B cell (primary cell): Measurements from ENCODE around the gene ACAN. TPM values are rescaled to one million over a fixed set of nuclear protein-coding genes. Genes with fewer than 3 reads are reported as not detected.

ENCODE experiments used
- ATAC-seq: fragments of 200-7000 bp; cut with Tn5 transposase; one replicate; pipeline ENCODE4 v1.10.0; 2021; ENCODE audit warnings: low read depth, mild to moderate bottlenecking, moderate number of reproducible peaks, moderate library complexity
- CTCF ChIA-PET: fragments of 350-600 bp; sonication (Branson Sonifier 250); formaldehyde crosslinking; loops from one replicate; lab custom pipeline; 2021; ENCODE audit warnings: antibody characterized with exemption, inconsistent platforms; lab: Charles Lee
- POLR2A ChIA-PET: fragments of 350-600 bp; sonication (Branson Sonifier 250); formaldehyde crosslinking; loops from one replicate; lab custom pipeline; 2021; ENCODE audit warnings: antibody characterized with exemption; lab: Charles Lee
- DNase-seq: peaks from one replicate; pipeline ENCODE4 v3.0.0; 2013
- H2AFZ ChIP-seq: 2 replicates; pipeline ENCODE4 v1.6.1; 2012; ENCODE audit warnings: mild to moderate bottlenecking, low read depth, low read length; ENCODE audit not compliant: insufficient read depth, poor library complexity, severe bottlenecking
- H3K27ac ChIP-seq, 2 donors: 1 replicate in 1 of 2; 2 replicates in 1 of 2; pipeline ENCODE4 v1.5.1; 2012 to 2013; ENCODE audit warnings: low read length in 2 of 2, mild to moderate bottlenecking in 2 of 2, moderate library complexity in 1 of 2
- H3K27me3 ChIP-seq, 4 experiments: fragments of 200-600 bp in 1 of 4; sonication (generic) in 1 of 4; replicated peaks in 1 of 4; 1 replicate in 2 of 4; 2 replicates in 2 of 4; pipeline versions ENCODE4 v1.6.1 to v1.7.0; 2013 to 2016; ENCODE audit warnings: low read length in 3 of 4, mild to moderate bottlenecking in 2 of 4, mixed read lengths in 1 of 4, moderate library complexity in 1 of 4; ENCODE audit not compliant: insufficient read depth in 4 of 4, control insufficient read depth in 3 of 4; ENCODE audit errors: control extremely low read depth in 1 of 4
- H3K36me3 ChIP-seq, 2 experiments: replicated peaks in 1 of 2; 1 replicate in 1 of 2; 2 replicates in 1 of 2; pipeline versions ENCODE4 v1.6.1 to v1.7.1; 2013; ENCODE audit warnings: low read length in 1 of 2; ENCODE audit not compliant: insufficient read depth in 2 of 2, control insufficient read depth in 1 of 2; ENCODE audit errors: control extremely low read depth in 1 of 2, extremely low read depth in 1 of 2
- H3K4me1 ChIP-seq, 2 donors: fragments of 200-600 bp in 1 of 2; sonication (generic) in 1 of 2; 1 replicate in 1 of 2; 2 replicates in 1 of 2; pipeline versions ENCODE4 v1.5.1 to v1.6.1; 2013 to 2017; ENCODE audit warnings: low read length in 2 of 2; ENCODE audit not compliant: control insufficient read depth in 2 of 2, insufficient read depth in 2 of 2
- H3K4me2 ChIP-seq: replicated peaks from 2 replicates; pipeline ENCODE3; 2012; ENCODE audit warnings: mild to moderate bottlenecking, low read depth, low read length; ENCODE audit not compliant: poor library complexity, severe bottlenecking
- H3K4me3 ChIP-seq, 5 experiments: fragments of 200-600 bp in 1 of 5; sonication (generic) in 1 of 5; 1 replicate in 3 of 5; 2 replicates in 2 of 5; pipeline versions ENCODE4 v1.5.1 to v1.7.0; 2011 to 2016; ENCODE audit warnings: low read length in 4 of 5, mild to moderate bottlenecking in 4 of 5, low read depth in 2 of 5, control low read depth in 1 of 5, moderate library complexity in 1 of 5; ENCODE audit not compliant: insufficient read depth in 1 of 5; ENCODE audit errors: control extremely low read depth in 1 of 5, extremely low read depth in 1 of 5
- H3K79me2 ChIP-seq: fragments of 200-600 bp; sonication (generic); one replicate; pipeline ENCODE4 v1.6.0; 2016; ENCODE audit warnings: low read length; ENCODE audit not compliant: control insufficient read depth, insufficient read depth
- H3K9ac ChIP-seq: fragments of 200-600 bp; sonication (generic); 2 replicates; pipeline ENCODE4 v1.6.1; 2017; ENCODE audit warnings: mild to moderate bottlenecking, low read length, moderate library complexity
- H3K9me3 ChIP-seq, 3 donors: one replicate each; pipeline versions ENCODE4 v1.6.1 to v1.7.1; 2013; ENCODE audit warnings: low read length in 2 of 3; ENCODE audit not compliant: control insufficient read depth in 2 of 3, insufficient read depth in 1 of 3; ENCODE audit errors: control extremely low read depth in 1 of 3
- H4K20me1 ChIP-seq: 2 replicates; pipeline ENCODE4 v1.6.0; 2012; ENCODE audit warnings: mild to moderate bottlenecking, low read length; ENCODE audit not compliant: insufficient read depth, control insufficient read depth, poor library complexity, severe bottlenecking
- H3K27ac Mint-ChIP-seq: one replicate; pipeline ENCODE4 v1.8.0; 2021; ENCODE audit warnings: mixed read lengths
- H3K27me3 Mint-ChIP-seq: one replicate; pipeline ENCODE4 v1.8.0; 2021; ENCODE audit warnings: mixed read lengths
- H3K4me1 Mint-ChIP-seq: one replicate; pipeline ENCODE4 v1.8.0; 2021; ENCODE audit warnings: mixed read lengths
- H3K4me3 Mint-ChIP-seq: one replicate; pipeline ENCODE4 v1.8.0; 2021; ENCODE audit warnings: mixed read lengths
- H3K9me3 Mint-ChIP-seq: one replicate; pipeline ENCODE4 v1.8.0; 2022; ENCODE audit warnings: mixed read lengths; ENCODE audit not compliant: insufficient read depth
- EZH2 ChIP-seq: IDR thresholded peaks from 2 replicates; pipeline ENCODE4 v1.6.1; 2012; ENCODE audit warnings: borderline replicate concordance, low read depth, mild to moderate bottlenecking, moderate library complexity, low read length; ENCODE audit not compliant: insufficient read depth, poor library complexity, severe bottlenecking
- WGBS: methylation state at CpG from one replicate; pipeline ENCODE4 v1.1.5; 2013; ENCODE audit warnings: missing lambda C conversion rate; ENCODE audit not compliant: insufficient coverage; 5-methylcytosine and 5-hydroxymethylcytosine counted together
- intact Hi-C: fragments of 100-400 bp; cut with micrococcal nuclease; formaldehyde crosslinking; loops from one replicate; pipeline ENCODE4 v1.10.0; 2022
- polyA plus RNA-seq: library from polyadenylated mRNA; depleted of rRNA; stranded (reverse); fragments of >200 nt; gene quantifications from 2 replicates; pipeline ENCODE4 v1.2.3, GENCODE V29; 2012
- total RNA-seq, 2 donors: library from RNA; stranded (reverse); fragments of 120-200 nt in 1 of 2; gene quantifications; 1 replicate in 1 of 2; 2 replicates in 1 of 2; pipeline versions ENCODE4 v1.2.3 to v1.2.4, GENCODE V29; 2013 to 2022
- TF ChIP-seq, protein P1 (sequence below): fragments of 200-600 bp; IDR thresholded peaks from one replicate; pipeline ENCODE4 v1.8.0; 2022; ENCODE audit warnings: antibody characterized with exemption, mild to moderate bottlenecking

Gene ACAN
- total and polyA plus RNA-seq, 2 donors (not counting 1 experiment from before 2014, with no cell fraction given): 0.01 TPM; not detected in 1

GRCh38 chr15:88897142-88897455 lies 93.9 kb downstream of the ACAN start:
- H3K4me3 ChIP-seq: no peak overlapping the region
- intact Hi-C loops: loop anchor here (1.0 to 5.0 kb wide), 2 partner anchors 16 to 350 kb away; partner anchors contain the start of genes DET1 and MFGE8

DNA sequence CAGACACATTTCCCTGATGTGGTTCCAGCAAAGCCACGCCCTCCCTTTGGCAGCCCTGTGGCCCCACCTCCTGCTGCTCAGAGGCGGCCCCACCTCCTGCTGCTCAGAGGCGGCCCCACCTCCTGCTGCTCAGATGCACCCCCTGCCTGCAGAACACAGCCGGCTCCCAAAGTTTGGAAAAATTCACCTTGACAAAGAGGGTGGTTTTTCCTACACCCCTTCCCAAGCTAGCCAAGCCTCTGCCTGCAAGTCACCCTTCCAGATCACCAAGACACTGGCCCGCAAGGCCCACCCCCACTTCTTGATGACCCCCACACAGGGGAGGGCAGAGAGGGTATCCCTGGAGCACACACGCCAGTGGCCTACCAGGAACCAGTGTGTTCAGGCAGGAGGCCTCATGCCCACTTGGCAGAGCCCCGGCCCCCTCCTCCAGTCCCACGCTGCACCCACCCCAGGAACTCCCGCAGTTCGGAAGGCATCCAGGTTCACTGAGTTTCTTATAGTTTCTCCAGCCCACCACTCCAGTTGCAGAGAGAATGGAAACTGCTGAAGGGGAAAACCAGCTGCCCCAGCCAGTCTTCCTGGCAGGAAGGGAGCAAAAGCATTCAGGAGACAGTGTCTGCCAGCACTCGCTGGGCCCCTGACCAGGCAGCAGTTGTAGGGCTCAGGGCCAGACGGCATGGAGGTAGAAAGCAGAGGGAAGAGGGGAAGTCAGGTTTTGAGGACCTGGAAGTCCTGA lies 94.4 kb downstream of the ACAN start:
- no peak overlapping the region for H3K4me3 ChIP-seq
- H3K36me3 ChIP-seq: no peaks in the 10 kb centered on the region
- no peaks in the 10 kb centered on the region for H3K79me2 ChIP-seq
- intact Hi-C loops: loop anchor here (1.0 to 5.0 kb wide), 2 partner anchors 16 to 350 kb away; partner anchors contain the start of genes DET1 and MFGE8
- TF ChIP-seq EZH2: no peak
- TF ChIP-seq, protein P1, sequence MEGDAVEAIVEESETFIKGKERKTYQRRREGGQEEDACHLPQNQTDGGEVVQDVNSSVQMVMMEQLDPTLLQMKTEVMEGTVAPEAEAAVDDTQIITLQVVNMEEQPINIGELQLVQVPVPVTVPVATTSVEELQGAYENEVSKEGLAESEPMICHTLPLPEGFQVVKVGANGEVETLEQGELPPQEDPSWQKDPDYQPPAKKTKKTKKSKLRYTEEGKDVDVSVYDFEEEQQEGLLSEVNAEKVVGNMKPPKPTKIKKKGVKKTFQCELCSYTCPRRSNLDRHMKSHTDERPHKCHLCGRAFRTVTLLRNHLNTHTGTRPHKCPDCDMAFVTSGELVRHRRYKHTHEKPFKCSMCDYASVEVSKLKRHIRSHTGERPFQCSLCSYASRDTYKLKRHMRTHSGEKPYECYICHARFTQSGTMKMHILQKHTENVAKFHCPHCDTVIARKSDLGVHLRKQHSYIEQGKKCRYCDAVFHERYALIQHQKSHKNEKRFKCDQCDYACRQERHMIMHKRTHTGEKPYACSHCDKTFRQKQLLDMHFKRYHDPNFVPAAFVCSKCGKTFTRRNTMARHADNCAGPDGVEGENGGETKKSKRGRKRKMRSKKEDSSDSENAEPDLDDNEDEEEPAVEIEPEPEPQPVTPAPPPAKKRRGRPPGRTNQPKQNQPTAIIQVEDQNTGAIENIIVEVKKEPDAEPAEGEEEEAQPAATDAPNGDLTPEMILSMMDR: no peak
- peaks cover 0 to 15% (median 0%) of the 10 kb centered on the region in 4 experiments for H3K27me3 ChIP-seq
- 50% methylated on average over 11 of the region's 12 CpGs for WGBS
- H2AFZ ChIP-seq: no peak overlapping the region
- ChIA-PET POLR2A (no interaction called here), CTCF (interaction anchor here (1.5 to 7.7 kb wide), 2 partner anchors 6 to 273 kb away, joined by 4 to 44 read pairs; no protein-coding TSS in a partner anchor)
- H3K9me3 ChIP-seq: no peaks in the 10 kb centered on the region
- Mint-ChIP-seq H3K4me3 (no peak overlapping the region), H3K4me1 (peaks cover 14% of the 10 kb centered on the region), H3K27me3 (peaks cover 8% of the 10 kb centered on the region), H3K9me3 (no peaks in the 10 kb centered on the region), H3K27ac (no peak overlapping the region)
- no peak overlapping the region for H3K9ac ChIP-seq
- H3K27ac ChIP-seq: no peak overlapping the region
- H3K4me1 ChIP-seq: peaks cover 12 to 22% of the 10 kb centered on the region in 2 donors
- no peaks in the 10 kb centered on the region for H4K20me1 ChIP-seq
- ATAC-seq: peak; percentile 70
- H3K4me2 ChIP-seq: no peak overlapping the region
- peak; percentile 44 for DNase-seq

More at GRCh38 chr15:88897142-88897455, 93.9 kb downstream of the ACAN start:
- ATAC-seq (no peak), DNase-seq (no peak)
- peaks cover 12 to 22% of the 10 kb centered on the region in 2 donors for H3K4me1 ChIP-seq
- H3K36me3 ChIP-seq: no peaks in the 10 kb centered on the region
- peak overlapping the region; percentile 8 for H3K4me2 ChIP-seq
- H3K79me2 ChIP-seq: no peaks in the 10 kb centered on the region
- no peak overlapping the region for H3K27ac Mint-ChIP-seq
- no peak for TF ChIP-seq EZH2
- TF ChIP-seq, protein P1: no peak
- H3K9ac ChIP-seq: no peak overlapping the region
- H3K27me3 ChIP-seq: peaks cover 0 to 15% (median 0%) of the 10 kb centered on the region in 4 experiments
- WGBS: 46% methylated on average over 8 of the region's 8 CpGs
- ChIA-PET CTCF (interaction anchor here (1.5 to 7.7 kb wide), 2 partner anchors 7 to 272 kb away, joined by 4 to 44 read pairs; no protein-coding TSS in a partner anchor), POLR2A (no interaction called here)
- H3K9me3 ChIP-seq: no peaks in the 10 kb centered on the region
- H3K27ac ChIP-seq: no peak overlapping the region
- H2AFZ ChIP-seq: no peak overlapping the region
- no peak overlapping the region for H3K4me3 Mint-ChIP-seq
- no peaks in the 10 kb centered on the region for H4K20me1 ChIP-seq
- H3K27me3 Mint-ChIP-seq: peaks cover 8% of the 10 kb centered on the region
- no peaks in the 10 kb centered on the region for H3K9me3 Mint-ChIP-seq
- H3K4me1 Mint-ChIP-seq: peaks cover 14% of the 10 kb centered on the region
